T-helper 1 cell (primary cell): ENCODE data around the gene COL23A1.

Experiments
- DNase-seq, 5 donors: peaks; one replicate each; pipeline ENCODE4 v3.0.0-alpha.2; 2012 to 2020

The COL23A1 gene

GRCh38 chr5:178215280-178216002, 374.8 kb downstream of the COL23A1 start:
- DNase-seq: no peak

- no peak for DNase-seq
These were observed 375.9 kb downstream of the COL23A1 start for GRCh38 chr5:178214160-178214803.

GRCh38 chr5:178213748-178214151, 376.4 kb downstream of the COL23A1 start:
- DNase-seq: no peak

- no peak for DNase-seq
These were observed 377.2 kb downstream of the COL23A1 start for GRCh38 chr5:178213003-178213461.

GRCh38 chr5:178212241-178213002, 377.8 kb downstream of the COL23A1 start:
- no peak for DNase-seq

GRCh38 chr5:178211095-178212048, 378.8 kb downstream of the COL23A1 start:
- no peak for DNase-seq

GRCh38 chr5:178210686-178211085, 379.5 kb downstream of the COL23A1 start:
- DNase-seq: no peak

GRCh38 chr5:178210073-178210535, 380.1 kb downstream of the COL23A1 start:
- no peak for DNase-seq

- no peak for DNase-seq
These were observed 380.7 kb downstream of the COL23A1 start for GRCh38 chr5:178209334-178210072.

GRCh38 chr5:178208540-178209227, 381.5 kb downstream of the COL23A1 start:
- no peak for DNase-seq

- DNase-seq: no peak
These were observed 382.3 kb downstream of the COL23A1 start for GRCh38 chr5:178207917-178208280.

GRCh38 chr5:178207183-178207916, 382.8 kb downstream of the COL23A1 start:
- DNase-seq: no peak

GRCh38 chr5:178206166-178207101, 383.8 kb downstream of the COL23A1 start:
- DNase-seq: no peak

GRCh38 chr5:178205749-178206047, 384.5 kb downstream of the COL23A1 start:
- no peak for DNase-seq

- peak; percentile 52 to 81 (median 68) for DNase-seq
These were observed 385.1 kb downstream of the COL23A1 start for GRCh38 chr5:178204935-178205748.

GRCh38 chr5:178204182-178204934, 385.8 kb downstream of the COL23A1 start, which contains the start of gene HNRNPAB:
Gene HNRNPAB (plus strand): TSS chr5:178204533. CDS start chr5:178204838, 305 bp downstream.
- DNase-seq: peak; percentile 91 to 97 (median 94)

- no peak for DNase-seq
These were observed 386.5 kb downstream of the COL23A1 start for GRCh38 chr5:178203670-178204181.
